PFSK-1 (cell line): ENCODE results near the gene SMTNL1.

Source experiments
- FOXP2 ChIP-seq: optimal IDR thresholded peaks from 2 replicates; pipeline ENCODE3; 2011; ENCODE audit warnings: borderline replicate concordance, control low read depth, inconsistent platforms; ENCODE audit not compliant: insufficient read depth; ENCODE audit errors: extremely low read length, extremely low read depth
- POLR2AphosphoS5 ChIP-seq: IDR thresholded peaks from 2 replicates; pipeline ENCODE4 v1.6.1; 2012; ENCODE audit warnings: low read depth, mild to moderate bottlenecking, control low read depth, low read length, moderate library complexity
- SIN3A ChIP-seq: IDR thresholded peaks from 2 replicates; pipeline ENCODE4 v1.6.1; 2012; ENCODE audit warnings: mild to moderate bottlenecking, low read length, moderate library complexity, borderline replicate concordance; ENCODE audit not compliant: insufficient read depth
- TAF1 ChIP-seq: IDR thresholded peaks from 2 replicates; pipeline ENCODE4 v1.6.1; 2012; ENCODE audit warnings: low read length, control low read depth, borderline replicate concordance; ENCODE audit not compliant: insufficient read depth
- TF ChIP-seq, protein P1 (sequence below), 2 experiments: IDR thresholded peaks; 2 replicates each; pipeline versions ENCODE4 v1.6.1 to v1.8.0; 2011 to 2012; ENCODE audit warnings: low read depth in 2 of 2, low read length in 2 of 2, control low read depth in 1 of 2, inconsistent platforms in 1 of 2, mild to moderate bottlenecking in 1 of 2, moderate library complexity in 1 of 2; ENCODE audit not compliant: insufficient read depth in 1 of 2

SMTNL1 gene

DNA sequence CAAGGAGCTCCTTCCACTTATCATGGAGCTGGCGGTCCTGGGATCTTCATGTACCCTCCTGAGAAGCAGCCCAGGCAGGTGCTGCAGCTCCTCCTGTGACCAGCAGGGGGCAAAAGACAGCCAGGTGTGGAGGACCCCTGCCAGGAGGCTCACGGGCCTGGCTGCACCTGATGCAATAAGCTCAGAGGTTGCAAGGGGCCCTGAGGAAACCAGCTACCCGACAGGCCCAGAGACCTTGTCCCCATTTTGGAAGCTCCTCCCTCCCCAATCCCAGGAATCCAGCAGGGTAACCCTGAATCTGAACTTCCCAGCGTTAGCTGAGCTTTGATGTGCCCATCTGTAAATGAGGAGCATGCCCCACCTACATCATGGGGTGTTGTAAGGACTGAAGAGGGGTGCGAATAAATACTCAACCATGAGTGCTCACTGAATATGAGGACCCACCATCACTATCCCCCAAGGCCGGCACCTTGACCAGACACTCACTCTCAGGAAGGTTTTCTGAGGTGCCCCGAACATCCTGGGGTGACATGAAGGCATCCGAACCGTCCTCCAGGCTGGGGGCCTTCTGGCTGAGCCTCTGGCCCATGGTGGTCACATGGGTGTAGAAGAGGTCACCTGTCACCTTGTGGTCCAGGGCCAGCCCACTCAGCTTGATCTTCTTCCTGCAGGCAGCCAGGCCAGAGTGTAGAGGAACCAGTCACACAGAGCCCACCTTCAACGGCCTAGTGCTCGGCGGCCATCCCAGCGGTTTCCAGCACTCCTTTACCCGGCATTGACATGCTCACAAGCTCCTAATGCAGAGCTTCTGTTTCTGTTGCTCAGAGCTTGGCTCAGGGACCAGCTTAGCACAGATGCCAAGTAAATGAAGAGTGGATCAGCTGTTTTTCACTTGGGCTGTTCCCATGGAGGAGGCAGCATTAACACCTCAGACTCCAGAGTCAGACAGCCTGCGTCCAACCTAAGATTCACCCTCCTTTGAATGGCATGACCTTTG, 43.6 kb upstream of the SMTNL1 start:
- TF ChIP-seq SIN3A (no peak), FOXP2 (peak; percentile 24), TAF1 (no peak), POLR2AphosphoS5 (0 out of 2 replicates have a peak, but pooled peaks have one; percentile 21)
- TF ChIP-seq, protein P1, sequence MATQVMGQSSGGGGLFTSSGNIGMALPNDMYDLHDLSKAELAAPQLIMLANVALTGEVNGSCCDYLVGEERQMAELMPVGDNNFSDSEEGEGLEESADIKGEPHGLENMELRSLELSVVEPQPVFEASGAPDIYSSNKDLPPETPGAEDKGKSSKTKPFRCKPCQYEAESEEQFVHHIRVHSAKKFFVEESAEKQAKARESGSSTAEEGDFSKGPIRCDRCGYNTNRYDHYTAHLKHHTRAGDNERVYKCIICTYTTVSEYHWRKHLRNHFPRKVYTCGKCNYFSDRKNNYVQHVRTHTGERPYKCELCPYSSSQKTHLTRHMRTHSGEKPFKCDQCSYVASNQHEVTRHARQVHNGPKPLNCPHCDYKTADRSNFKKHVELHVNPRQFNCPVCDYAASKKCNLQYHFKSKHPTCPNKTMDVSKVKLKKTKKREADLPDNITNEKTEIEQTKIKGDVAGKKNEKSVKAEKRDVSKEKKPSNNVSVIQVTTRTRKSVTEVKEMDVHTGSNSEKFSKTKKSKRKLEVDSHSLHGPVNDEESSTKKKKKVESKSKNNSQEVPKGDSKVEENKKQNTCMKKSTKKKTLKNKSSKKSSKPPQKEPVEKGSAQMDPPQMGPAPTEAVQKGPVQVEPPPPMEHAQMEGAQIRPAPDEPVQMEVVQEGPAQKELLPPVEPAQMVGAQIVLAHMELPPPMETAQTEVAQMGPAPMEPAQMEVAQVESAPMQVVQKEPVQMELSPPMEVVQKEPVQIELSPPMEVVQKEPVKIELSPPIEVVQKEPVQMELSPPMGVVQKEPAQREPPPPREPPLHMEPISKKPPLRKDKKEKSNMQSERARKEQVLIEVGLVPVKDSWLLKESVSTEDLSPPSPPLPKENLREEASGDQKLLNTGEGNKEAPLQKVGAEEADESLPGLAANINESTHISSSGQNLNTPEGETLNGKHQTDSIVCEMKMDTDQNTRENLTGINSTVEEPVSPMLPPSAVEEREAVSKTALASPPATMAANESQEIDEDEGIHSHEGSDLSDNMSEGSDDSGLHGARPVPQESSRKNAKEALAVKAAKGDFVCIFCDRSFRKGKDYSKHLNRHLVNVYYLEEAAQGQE (IDR thresholded peaks at IDR 0.05; ENCODE audit: insufficient read depth in 1 of 2, low read depth in 2 of 2, low read length in 2 of 2): no peak

DNA sequence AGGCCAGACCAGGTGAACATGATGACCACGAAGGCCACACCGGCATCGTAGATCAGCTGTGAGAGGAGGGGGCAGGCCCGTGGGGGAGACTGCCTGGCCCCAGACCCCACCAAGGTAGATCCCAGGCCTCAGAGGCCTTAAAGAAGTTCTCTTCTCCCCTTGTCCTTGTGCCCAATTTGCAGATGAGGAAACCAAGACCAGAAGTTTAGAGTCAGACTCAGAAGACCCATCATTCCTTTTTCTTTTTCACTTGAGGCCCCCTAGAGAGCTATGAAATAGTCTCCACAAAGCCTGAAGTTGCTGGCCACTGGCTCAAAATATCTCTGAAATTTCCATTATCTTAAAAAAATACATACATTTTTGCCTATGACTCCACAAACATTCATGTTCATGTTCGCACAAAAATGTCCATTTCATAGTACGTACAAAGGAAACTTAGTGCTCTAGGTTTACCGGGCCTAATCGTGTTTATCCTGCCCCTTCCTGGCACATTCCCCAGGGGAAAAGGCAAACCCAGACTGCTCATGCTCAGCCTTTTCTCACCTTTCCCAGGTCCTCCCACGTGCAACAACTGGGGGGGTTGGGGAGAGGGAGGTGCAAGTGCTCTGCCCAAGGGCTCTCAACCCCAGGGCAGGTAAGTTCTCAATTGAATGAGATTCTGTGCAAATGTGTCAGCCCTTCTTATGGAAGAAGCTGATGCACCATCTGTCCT, 41.1 kb upstream of the SMTNL1 start:
- TF ChIP-seq, protein P1 (IDR thresholded peaks at IDR 0.05; ENCODE audit: insufficient read depth in 1 of 2, low read depth in 2 of 2, low read length in 2 of 2): no peak
- no peak for TF ChIP-seq FOXP2
- TF ChIP-seq SIN3A: no peak
- TF ChIP-seq TAF1: no peak
- TF ChIP-seq POLR2AphosphoS5: no peak

DNA sequence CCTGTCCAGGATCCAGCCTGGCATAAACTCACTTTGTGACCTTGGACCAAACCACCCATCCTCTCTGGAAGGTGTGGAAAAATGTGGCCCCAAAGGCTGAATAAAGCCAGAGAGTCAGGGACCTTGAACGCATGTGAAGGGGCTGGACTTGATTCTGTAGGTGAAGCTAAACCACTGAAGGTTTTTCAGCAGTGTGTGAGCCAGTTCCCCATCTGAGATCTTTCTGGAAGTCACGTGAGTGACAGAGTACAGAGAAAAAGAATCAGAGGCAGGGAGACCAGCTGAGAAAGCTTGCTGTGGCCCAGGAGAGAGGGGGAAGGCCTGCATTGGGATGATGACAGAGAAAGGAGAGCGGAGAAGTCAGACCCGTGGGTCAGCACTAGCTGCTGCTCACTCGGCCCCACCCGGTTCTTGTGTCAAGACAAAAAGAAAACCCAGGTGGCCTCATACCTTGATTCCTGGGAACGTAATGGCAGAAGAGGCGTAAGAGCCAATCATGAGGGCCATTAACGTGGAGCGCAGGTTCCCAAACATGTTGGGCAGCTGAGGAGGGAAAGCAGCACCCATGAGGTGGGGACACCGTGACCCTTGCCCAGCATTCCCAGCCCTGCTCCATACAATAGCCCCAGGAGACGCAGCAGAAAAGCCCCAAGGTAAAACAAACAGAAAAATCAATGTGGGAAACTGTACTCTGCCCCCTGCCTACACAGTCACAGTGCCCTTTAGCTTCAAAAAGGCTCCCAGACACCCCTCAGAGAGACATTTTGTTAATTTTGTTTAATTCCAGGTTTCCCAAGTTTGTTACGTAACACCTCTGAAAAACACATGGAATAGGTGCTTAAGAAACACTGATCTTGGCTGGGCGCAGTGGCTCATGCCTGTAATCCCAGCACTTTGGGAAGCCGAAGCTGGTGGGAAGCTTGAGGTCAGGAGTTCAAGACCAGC, 39.8 kb upstream of the SMTNL1 start:
- no peak for TF ChIP-seq SIN3A
- TF ChIP-seq, protein P1 (IDR thresholded peaks at IDR 0.05; ENCODE audit: insufficient read depth in 1 of 2, low read depth in 2 of 2, low read length in 2 of 2): no peak
- TF ChIP-seq POLR2AphosphoS5: no peak
- no peak for TF ChIP-seq FOXP2
- TF ChIP-seq TAF1: no peak

DNA sequence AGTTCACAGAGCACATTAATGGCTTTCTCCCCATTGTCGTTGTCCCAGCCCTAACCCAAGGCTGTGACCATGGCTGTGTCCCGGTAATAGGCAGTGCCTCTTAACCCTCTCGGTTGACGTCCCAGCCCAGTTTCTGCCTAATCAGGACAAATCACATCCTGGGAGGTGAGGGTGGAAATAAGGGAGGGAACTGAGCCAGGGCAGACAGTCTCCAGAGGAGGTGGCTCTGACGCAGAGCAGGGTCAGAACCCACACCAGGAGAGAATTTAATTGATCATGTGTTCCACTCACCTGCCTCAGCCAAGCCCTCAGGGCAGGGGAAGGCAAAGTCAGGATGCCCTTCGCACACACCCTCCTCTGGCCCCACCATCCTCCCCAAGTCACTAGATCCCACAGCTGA, 38.9 kb upstream of the SMTNL1 start:
- TF ChIP-seq, protein P1 (IDR thresholded peaks at IDR 0.05; ENCODE audit: insufficient read depth in 1 of 2, low read depth in 2 of 2, low read length in 2 of 2): no peak
- no peak for TF ChIP-seq FOXP2
- TF ChIP-seq POLR2AphosphoS5: no peak
- no peak for TF ChIP-seq SIN3A
- no peak for TF ChIP-seq TAF1
